HG03060 (cell line): ENCODE data around the gene ZNF682.
"Not testable (repeated sequence)": the region's sequence is repeated elsewhere in the genome, so short reads cannot be mapped to it uniquely, and the experiment has no call there.

Source experiments
- ATAC-seq: cut with Tn5 transposase; IDR thresholded peaks from one replicate; pipeline ENCODE4 v1.9.1; 2021; ENCODE audit warnings: low read depth, moderate number of reproducible peaks; ENCODE audit not compliant: unreplicated experiment

ZNF682 gene

DNA sequence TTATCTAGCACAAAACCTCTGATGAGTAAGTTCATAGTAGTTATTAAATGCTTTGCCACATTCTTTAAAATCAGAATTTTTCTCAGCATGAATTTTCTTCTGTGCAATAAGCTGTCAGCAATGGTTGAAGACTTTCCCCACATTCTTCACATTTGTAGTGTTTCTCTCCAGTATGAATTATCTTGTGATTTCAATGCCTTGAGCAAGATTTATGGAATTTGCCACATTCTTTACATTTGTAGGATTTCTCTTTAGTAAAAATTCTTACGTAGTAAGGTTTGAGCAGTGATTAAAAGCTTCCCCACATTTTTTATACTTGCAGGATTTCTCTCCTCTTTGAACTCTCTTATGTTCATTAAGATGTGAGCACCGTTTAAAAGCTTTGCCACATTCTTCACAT is 33.6 kb downstream of the ZNF682 start:
- no peak for ATAC-seq

DNA sequence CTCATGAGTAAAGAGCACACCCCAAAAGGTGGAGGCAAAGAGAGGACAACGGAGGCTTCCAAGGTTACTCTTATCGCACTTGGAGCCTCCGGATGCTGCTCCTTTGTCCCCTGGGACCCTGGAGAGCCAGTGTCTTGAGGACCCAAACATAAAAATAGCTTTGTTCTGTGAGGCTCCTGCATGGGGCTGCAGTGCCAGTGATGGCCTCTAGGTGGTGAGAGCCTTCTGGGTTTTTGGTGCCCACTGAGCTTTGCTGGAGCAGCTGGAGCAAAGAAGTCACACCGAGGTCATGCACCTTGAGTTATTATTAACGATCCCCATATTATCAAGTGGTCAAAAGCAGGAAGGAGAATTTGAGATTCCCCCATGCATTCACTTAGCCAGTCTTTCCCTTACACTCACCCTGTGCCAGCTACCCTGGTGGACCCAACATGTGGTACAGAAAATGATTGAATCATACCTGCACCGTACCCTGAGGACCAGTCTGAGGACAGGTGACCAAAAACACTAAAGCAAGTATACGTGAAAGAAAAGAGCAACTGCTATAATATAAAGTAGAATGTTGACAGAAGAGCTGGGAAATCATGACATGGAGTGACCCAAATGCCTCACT is 41.5 kb downstream of the ZNF682 start:
- ATAC-seq: no peak

DNA sequence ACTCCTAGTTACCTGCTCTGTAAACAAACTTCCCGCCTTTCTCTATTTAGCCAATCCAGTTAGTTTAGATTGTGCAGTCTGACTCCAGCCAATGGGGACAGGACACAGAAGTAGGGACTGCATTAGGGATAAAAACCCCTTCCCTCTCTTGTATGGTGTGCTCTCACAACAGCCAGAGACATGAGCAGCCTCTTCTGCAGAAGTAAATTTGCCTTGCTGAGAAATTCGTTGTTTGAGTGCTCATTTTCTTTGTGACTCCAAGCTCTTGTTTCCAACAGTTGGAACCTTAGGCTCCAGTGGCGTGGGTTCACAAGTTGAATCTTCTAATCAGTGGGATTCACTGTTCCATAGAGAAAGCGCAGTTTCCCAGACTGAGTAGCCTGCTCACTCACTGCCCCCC is 72.4 kb downstream of the ZNF682 start:
- no peak for ATAC-seq

DNA sequence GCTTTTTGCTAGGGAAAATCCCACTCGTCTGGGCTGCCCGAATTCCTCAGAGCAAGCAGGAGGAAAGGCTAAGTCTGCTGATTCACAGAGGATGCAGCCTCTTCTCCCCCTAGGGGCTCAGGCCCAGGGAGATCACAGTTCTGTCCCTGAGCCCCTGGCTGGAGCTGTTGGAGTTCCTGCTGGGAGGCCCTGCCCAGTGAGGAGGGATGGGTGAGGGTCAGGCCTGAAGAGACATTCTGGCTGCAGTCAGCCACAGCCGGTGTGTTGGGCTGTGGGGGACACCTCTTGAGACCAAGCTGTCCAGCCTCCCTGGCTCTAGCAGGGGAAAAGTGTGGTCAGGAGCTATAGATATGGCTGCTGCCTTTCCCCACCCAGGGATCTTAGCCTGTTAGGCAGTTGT is 73.2 kb downstream of the ZNF682 start:
- ATAC-seq: not testable (repeated sequence)

DNA sequence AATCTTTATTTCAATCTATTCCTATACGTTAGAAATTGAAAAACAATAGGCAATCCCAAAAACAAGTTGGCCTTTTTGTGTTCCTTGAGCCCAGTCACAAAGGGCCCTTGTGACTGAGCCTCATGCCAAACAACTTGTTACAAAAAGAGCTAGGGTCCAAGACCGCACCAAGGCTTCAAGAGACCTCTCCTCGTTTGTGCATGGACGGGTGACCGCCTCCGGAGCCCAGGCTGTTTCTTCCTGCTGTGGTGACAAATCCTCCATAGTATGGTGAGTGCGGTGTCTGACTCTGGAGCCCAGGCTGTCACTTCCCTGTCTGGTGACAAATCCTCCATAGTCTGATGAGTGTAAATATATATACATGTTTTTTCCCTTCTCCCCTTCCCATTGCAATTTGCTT is 74.9 kb downstream of the ZNF682 start:
- ATAC-seq: no peak

DNA sequence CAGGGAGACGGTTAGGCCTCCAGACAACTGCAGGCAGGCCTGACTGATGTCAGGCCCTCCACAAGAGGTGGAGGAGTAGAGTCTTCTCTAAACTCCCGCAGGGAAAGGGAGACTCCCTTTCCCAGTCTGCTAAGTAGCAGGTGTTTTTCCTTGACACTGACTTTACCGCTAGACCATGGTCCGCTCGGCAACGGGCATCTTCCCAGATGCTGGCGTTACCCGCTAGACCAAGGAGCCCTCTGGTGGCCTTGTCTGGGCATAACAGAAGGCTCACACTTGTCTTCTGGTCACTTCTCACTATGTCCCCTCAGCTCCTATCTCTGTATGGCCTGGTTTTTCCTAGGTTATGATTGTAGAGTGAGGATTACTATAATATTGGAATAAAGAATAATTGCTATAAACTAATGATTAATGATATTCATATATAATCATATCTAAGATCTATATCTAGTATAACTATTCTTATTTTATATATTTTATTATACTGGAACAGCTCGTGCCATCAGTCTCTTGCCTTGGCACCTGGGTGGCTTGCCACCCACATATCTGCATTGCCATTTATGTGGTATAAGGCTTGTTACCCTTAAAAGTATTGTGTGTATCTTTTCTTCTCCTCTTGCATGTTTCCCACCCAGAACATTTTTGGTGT is 80.0 kb downstream of the ZNF682 start:
- not testable (repeated sequence) for ATAC-seq

DNA sequence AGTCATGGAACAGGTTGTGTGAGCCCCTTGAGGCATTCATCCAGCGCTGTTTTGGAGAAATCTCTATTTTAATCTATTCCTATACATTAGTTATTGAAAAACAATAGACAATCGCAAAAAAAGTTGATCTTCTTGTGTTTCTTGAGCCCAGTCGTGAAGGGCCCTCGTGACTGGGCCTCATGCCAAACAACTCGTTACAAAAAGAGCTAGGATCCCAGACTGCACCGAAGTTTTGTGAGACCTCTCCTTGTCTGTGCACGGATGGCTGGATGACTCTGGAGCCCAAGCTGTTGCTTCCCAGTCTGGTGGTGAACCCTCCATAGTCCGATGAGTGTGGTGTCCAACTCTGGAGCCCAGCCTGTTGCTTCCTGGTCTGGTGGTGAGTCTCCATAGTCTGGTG is 81.5 kb downstream of the ZNF682 start:
- not testable (repeated sequence) for ATAC-seq

DNA sequence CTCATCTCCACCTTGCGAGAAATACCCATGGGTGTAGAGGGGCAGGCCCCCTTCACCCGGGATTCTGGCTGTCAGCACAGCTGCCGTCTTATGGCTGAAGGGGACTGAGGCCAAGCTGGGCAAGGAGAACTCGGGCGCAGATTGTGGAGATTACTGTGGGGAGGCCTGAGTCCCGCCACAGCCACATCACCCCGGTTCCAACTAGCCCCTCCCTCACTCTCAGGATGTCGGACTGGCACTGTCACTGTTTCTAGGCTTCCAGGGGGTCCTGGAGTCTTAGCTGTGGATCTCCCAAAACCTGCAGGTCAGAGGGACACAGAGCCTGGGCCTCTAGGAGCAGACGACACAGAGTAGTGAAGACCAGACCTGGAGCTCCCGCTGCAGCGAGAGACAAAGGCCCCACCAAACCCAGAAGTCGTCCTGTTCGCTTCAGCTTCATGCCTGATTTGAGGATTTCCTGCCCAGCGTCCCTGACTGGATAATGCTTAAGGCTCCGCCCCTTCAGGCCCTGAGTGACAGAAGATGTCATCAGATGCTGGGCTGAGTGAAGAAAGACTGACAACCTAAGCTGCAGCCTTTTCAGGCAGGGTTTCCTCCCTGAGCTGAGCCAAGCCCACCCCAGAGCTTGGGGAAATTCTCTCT is 82.8 kb downstream of the ZNF682 start:
- no peak for ATAC-seq

DNA sequence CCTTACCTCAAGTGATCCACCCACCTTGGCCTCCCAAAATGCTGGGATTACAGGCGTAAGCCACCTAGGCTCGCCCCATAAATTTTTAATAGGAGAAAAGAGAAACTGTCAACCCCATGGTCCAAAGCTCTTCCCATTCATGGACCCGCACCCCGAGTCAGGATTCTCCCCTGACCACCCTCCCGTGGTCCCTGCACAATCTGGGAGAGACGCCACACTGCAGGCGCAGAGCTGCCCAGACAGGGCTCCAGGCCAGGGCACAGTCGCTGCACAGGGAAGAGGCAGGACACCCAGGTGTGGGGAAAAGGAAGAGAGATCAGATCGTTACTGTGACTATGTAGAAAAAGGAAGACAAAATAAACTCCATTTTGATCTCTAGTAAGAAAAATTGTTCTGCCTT is 84.1 kb downstream of the ZNF682 start:
- no peak for ATAC-seq
